ENCODE measurements around the gene RDH14. TPM values are rescaled to one million over a fixed set of nuclear protein-coding genes. Genes with fewer than 3 reads are reported as not detected.

RDH14 gene
- total and polyA plus RNA-seq, 10 of the 15 experiments (the other 5 are each of a cell fraction or from before 2014, with no cell fraction given) = 15.5 to 33.4 (median 22.8) TPM

DNA sequence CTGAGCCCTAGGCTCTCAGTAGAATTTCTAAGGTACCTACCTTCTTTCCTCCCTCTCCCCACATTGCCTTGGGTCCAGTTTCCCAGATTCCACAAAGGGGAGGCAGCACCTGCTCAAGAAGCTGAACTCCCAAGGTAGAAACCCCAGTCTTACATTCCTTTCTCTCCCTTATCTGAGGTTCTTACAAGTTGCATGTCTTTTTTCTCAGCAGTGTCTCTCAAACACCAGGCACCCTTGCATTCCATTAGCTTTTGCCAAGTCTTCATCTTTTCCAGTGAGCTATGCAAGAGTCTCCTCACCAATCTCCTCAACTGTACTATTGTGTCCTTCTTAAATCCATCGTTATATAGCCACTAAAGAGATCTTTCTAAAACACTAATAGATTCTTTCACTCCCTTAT lies 33.0 kb upstream of the RDH14 start (continued):
- TF ChIP-seq, protein P1, sequence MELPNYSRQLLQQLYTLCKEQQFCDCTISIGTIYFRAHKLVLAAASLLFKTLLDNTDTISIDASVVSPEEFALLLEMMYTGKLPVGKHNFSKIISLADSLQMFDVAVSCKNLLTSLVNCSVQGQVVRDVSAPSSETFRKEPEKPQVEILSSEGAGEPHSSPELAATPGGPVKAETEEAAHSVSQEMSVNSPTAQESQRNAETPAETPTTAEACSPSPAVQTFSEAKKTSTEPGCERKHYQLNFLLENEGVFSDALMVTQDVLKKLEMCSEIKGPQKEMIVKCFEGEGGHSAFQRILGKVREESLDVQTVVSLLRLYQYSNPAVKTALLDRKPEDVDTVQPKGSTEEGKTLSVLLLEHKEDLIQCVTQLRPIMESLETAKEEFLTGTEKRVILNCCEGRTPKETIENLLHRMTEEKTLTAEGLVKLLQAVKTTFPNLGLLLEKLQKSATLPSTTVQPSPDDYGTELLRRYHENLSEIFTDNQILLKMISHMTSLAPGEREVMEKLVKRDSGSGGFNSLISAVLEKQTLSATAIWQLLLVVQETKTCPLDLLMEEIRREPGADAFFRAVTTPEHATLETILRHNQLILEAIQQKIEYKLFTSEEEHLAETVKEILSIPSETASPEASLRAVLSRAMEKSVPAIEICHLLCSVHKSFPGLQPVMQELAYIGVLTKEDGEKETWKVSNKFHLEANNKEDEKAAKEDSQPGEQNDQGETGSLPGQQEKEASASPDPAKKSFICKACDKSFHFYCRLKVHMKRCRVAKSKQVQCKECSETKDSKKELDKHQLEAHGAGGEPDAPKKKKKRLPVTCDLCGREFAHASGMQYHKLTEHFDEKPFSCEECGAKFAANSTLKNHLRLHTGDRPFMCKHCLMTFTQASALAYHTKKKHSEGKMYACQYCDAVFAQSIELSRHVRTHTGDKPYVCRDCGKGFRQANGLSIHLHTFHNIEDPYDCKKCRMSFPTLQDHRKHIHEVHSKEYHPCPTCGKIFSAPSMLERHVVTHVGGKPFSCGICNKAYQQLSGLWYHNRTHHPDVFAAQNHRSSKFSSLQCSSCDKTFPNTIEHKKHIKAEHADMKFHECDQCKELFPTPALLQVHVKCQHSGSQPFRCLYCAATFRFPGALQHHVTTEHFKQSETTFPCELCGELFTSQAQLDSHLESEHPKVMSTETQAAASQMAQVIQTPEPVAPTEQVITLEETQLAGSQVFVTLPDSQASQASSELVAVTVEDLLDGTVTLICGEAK (IDR thresholded peaks at IDR 0.05; ENCODE audit: borderline replicate concordance) = no peak
- no peak for TF ChIP-seq ZNF384 (IDR thresholded peaks at IDR 0.05; ENCODE audit: borderline replicate concordance, low read depth, low read length)

GRCh38 chr2:18592372-18592771 lies 31.9 kb upstream of the RDH14 start:
- no peak for FAIRE-seq
- RAD21 ChIA-PET (ENCODE audit: unreplicated experiment) = no interaction called here
- in situ Hi-C loops (cut with MboI) = no loop called here

More at GRCh38 chr2:18592372-18592771, 31.9 kb upstream of the RDH14 start:
- no peaks in the 10 kb centered on the region for H3K9me3 ChIP-seq (replicated peaks; ENCODE audit: control insufficient read depth, insufficient read depth, low read length)
- H3K79me2 ChIP-seq (ENCODE audit: control insufficient read depth, insufficient read depth, low read length) = no peaks in the 10 kb centered on the region
- no peaks in the 10 kb centered on the region for H3K36me3 ChIP-seq (ENCODE audit: control insufficient read depth in 2 of 2, insufficient read depth in 2 of 2, low read length in 1 of 2)
- no peak overlapping the region for H3K9ac ChIP-seq (ENCODE audit: control insufficient read depth, insufficient read depth, low read length)
- DNase-seq (ENCODE audit: low read depth, low spot score) (no peak), ATAC-seq (no peak)
- no TSS peak for BruUV-seq (replicated peaks)
- TF ChIP-seq, protein P2, sequence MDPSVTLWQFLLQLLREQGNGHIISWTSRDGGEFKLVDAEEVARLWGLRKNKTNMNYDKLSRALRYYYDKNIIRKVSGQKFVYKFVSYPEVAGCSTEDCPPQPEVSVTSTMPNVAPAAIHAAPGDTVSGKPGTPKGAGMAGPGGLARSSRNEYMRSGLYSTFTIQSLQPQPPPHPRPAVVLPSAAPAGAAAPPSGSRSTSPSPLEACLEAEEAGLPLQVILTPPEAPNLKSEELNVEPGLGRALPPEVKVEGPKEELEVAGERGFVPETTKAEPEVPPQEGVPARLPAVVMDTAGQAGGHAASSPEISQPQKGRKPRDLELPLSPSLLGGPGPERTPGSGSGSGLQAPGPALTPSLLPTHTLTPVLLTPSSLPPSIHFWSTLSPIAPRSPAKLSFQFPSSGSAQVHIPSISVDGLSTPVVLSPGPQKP (IDR thresholded peaks at IDR 0.05; ENCODE audit: low read depth, low read length) = no peak
- TF ChIP-seq, protein P3, sequence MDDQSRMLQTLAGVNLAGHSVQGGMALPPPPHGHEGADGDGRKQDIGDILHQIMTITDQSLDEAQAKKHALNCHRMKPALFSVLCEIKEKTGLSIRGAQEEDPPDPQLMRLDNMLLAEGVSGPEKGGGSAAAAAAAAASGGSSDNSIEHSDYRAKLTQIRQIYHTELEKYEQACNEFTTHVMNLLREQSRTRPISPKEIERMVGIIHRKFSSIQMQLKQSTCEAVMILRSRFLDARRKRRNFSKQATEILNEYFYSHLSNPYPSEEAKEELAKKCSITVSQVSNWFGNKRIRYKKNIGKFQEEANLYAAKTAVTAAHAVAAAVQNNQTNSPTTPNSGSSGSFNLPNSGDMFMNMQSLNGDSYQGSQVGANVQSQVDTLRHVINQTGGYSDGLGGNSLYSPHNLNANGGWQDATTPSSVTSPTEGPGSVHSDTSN (IDR thresholded peaks at IDR 0.05; ENCODE audit: insufficient replicate concordance, low read depth, low read length) = no peak
- TF ChIP-seq POLR2AphosphoS2 (IDR thresholded peaks at IDR 0.05; ENCODE audit: low read depth, low read length) (no peak), IRF3 (IDR thresholded peaks at IDR 0.05) (no peak), POLR2AphosphoS5 (IDR thresholded peaks at IDR 0.05; ENCODE audit: low read length) (no peak), BACH1 (IDR thresholded peaks at IDR 0.05; ENCODE audit: borderline replicate concordance) (no peak), CBFB (IDR thresholded peaks at IDR 0.05; ENCODE audit: low read depth) (no peak), ZZZ3 (IDR thresholded peaks at IDR 0.05; ENCODE audit: control insufficient read depth, insufficient read length, low read depth) (no peak), RB1 (IDR thresholded peaks at IDR 0.05; ENCODE audit: borderline replicate concordance) (no peak)
- no peaks in the 10 kb centered on the region for H3K27me3 ChIP-seq (replicated peaks in 1 of 2; ENCODE audit: control insufficient read depth in 2 of 2, insufficient read depth in 2 of 2, low read length in 1 of 2)
- no peak overlapping the region for H2AFZ ChIP-seq (ENCODE audit: control insufficient read depth, low read depth, low read length)
- ChIA-PET POLR2A (no interaction called here), CTCF (no interaction called here), SMC1A (ENCODE audit: uncharacterized antibody, unreplicated experiment) (no interaction called here)
- no peaks in the 10 kb centered on the region for H3K4me1 ChIP-seq (ENCODE audit: control insufficient read depth, insufficient read depth, low read length)
- 4% methylated on average over 2 of the region's 2 CpGs for WGBS (ENCODE audit: insufficient coverage, insufficient replicate concordance, low lambda C conversion rate, missing lambda C conversion rate)
- H4K20me1 ChIP-seq (ENCODE audit: control insufficient read depth, insufficient read depth) = no peaks in the 10 kb centered on the region
- intact Hi-C loops (cut with micrococcal nuclease; ENCODE audit: unreplicated experiment) = no loop called here
- no peak overlapping the region for H3K4me3 ChIP-seq
- H3K27ac ChIP-seq (ENCODE audit: control insufficient read depth, insufficient read depth) = no peak overlapping the region
- no peak overlapping the region for H3K4me2 ChIP-seq (ENCODE audit: control insufficient read depth, insufficient read depth)
